GM21786 (cell line): ENCODE data around the gene EMC1.
"Not testable (repeated sequence)": the region's sequence is repeated elsewhere in the genome, so short reads cannot be mapped to it uniquely, and the experiment has no call there.

Experiments used
- ATAC-seq: cut with Tn5 transposase; IDR thresholded peaks from one replicate; pipeline ENCODE4 v1.9.1; 2021; ENCODE audit not compliant: unreplicated experiment

EMC1 gene

GRCh38 chr1:19262047-19262446 is 10.7 kb upstream of the EMC1 start:
- ATAC-seq = no peak

- ATAC-seq = no peak
These were observed 9.2 kb upstream of the EMC1 start for GRCh38 chr1:19260211-19261138.

- ATAC-seq = no peak
These were observed 7.0 kb upstream of the EMC1 start for GRCh38 chr1:19258353-19258752.

DNA sequence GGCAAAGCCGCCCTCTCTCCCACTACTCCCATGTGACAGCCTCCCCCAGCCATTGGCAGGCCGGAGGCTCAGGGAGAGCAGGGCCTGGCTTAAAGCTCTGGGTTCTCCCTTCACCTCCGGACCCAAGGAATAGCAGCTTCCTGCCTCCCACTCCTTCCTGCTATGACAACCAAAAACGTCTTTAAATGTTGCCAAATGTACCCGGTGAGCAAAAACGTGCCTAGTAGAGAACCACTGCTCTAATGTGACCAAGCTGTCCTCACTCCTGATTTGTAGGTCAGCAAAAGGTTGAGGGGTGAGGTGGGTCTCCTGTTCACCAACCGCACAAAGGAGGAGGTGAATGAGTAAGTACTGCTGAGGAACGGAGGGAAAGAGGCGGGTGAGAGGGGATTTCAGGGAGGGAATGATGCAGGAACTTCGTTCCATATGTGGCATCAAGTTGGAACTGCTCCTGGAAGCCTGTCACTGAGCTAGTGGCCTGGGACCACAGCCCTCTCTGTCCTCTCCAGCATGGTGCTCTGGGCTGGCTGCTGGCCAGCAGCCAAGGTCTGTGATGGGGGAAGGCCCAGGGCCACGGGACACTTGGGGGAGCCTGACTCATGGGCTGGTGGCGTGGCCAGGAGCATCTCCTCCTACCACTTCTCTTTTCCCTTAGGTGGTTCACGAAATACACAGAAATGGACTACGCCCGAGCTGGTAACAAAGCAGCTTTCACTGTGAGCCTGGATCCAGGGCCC is 6.0 kb upstream of the EMC1 start:
- no peak for ATAC-seq

GRCh38 chr1:19256301-19256700 is 5.0 kb upstream of the EMC1 start:
- not testable (repeated sequence) for ATAC-seq

DNA sequence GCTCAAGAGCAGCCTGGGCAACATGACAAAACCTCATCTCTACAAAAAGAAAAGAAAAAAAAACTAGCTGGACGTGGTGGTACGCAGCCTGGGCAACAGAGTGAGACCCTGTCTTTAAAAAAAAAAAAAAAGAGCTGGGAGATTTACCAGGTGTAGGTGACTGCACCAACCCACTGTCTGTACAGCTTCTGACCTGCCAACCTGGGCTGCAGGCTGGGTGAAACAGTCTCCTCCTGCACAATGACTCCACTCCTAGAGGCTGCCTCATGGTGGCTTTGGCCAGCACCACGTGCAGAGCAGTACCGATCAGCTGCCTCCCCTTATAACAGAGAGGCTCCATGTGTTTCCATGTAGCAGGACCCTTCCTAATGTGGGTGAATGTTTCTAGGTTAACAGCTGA is 4.0 kb upstream of the EMC1 start:
- no peak for ATAC-seq

GRCh38 chr1:19254416-19254815 is 3.1 kb upstream of the EMC1 start:
- ATAC-seq = no peak

DNA sequence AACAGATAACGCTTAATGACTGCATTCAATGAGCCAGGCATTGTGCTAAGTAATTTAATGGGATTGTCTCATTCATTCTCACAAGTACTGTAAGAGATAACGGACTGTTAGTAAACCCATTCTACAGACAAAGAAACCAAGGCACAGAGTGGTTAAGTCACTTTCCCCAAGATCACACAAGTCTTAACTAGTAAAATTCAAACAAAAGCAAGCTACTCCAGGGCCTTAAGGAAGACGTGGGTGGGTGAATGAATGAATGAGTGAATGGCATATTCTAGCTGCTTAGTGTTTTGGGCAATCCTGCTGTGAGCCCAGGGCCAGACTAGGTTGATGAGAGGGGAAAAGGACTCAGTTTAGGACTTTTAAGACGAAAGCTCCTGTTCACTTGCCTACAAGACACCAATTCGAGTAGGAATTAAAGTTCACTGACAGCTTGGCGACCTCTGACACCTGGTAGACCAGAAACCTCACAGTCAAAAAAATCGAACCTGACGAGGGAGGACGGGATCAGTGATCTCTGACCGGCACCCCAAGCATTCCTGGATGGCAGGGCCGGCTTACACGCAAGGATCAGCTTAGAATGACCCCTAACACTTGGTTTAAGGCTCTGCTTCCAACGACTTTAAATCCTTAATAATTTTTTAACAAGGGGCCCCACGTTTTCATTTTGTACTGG is 557 bp downstream of the EMC1 start:
- no peak for ATAC-seq

- no peak for ATAC-seq
These were observed 10.4 kb downstream of the EMC1 start for GRCh38 chr1:19240673-19241538.

GRCh38 chr1:19239876-19240275 is 11.4 kb downstream of the EMC1 start:
- ATAC-seq = no peak

DNA sequence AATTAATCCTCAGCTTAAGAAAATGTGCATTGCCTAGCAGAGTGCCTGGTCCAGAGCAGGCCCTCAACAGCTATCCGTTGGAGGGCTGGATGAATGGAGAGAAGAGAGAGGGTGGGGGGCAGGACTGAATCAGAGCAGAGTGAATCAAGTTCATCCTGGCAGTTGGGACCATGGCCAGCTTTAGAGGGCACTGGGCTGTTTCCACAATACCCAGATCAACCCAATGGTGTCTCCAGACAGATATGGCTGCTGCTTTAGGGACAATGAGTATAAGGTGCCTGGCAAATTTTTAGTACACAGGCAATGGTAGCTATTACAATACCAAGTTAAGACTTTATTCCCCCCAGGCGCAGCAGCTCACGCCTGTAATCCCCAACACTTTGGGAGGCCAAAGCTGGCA is 17.1 kb downstream of the EMC1 start:
- ATAC-seq = no peak

GRCh38 chr1:19232524-19232846 is 18.8 kb downstream of the EMC1 start:
- ATAC-seq = no peak

GRCh38 chr1:19231736-19232523 is 19.4 kb downstream of the EMC1 start:
- not testable (repeated sequence) for ATAC-seq

DNA sequence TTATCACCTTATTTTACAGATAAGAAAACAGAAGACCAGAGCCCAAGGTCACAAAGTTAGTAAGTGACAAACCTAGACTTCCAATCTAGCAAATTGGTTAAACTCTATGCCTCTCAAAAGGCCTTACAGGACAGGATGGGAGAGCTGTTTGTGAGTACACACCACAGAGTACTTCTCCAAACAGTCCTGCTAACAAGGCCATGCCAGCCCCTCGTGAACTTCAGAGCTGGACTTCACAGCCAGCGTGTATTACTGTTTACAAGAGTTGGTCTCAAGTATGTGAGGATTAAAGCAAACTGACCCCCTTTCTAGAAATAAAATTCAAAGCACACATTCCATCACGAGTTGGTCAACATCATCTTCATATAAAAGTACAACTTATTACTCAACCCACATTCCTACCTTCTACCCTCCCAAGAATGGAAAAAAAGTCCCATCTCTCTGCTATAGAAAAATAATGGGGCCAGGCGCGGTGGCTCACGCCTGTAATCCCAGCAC is 21.4 kb downstream of the EMC1 start:
- no peak for ATAC-seq

GRCh38 chr1:19229229-19229628 is 22.1 kb downstream of the EMC1 start:
- ATAC-seq = no peak

- no peak for ATAC-seq
These were observed 28.1 kb downstream of the EMC1 start for GRCh38 chr1:19222979-19223824.

DNA sequence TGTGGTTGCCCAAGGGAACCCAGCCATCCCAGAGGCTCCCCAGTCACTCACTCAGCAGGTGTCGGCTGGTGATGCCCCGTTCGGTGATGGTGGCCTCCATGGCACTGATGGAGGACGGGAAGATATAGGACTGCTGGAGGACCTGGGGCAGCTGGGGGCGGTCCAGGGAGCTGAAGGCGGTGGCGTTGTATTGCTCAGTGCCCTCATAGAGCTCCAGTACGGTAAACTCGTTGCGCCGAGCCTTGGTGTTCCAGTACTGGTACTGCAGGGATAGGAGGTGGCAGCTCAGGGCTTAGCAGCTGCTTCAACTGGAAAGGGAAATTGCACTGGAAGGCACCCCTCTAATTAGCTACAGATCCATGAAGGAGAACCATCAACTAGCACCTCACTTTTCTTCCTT is 28.8 kb downstream of the EMC1 start:
- ATAC-seq = no peak

DNA sequence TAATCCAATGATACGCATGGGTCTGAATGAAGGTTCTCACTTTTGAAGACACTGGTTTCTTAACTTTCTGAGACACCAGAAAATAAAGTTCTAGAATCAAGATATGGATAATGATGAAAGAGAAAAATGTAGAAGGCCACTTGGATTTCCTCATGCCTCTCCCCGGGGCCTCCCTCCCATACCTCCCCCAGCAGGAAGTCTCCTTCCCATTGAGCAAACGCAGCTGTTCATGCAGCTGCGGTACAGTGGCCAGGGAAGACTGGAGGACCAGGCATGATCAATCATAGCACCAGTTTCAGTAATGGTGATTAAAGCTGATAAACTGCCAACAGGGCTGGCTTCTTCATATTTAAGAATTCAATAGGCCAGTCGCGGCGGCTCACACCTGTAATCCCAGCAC is 30.3 kb downstream of the EMC1 start:
- ATAC-seq = no peak
